Stimulated activated CD4-positive, alpha-beta T cell treated with anti-CD3 and anti-CD28 coated beads, Interleukin-1b, Interleukin-23, amount 100 ng/mL, for 1 hour (primary cell): ENCODE results near the gene PLEKHH1.

Source experiments
- DNase-seq, 2 donors: peaks; one replicate each; pipeline ENCODE4 v3.0.0-alpha.2; 2020; ENCODE audit warnings: low read depth in 2 of 2

PLEKHH1 gene

GRCh38 chr14:67627519-67627918 is 94.4 kb downstream of the PLEKHH1 start:
- DNase-seq: no peak

DNA sequence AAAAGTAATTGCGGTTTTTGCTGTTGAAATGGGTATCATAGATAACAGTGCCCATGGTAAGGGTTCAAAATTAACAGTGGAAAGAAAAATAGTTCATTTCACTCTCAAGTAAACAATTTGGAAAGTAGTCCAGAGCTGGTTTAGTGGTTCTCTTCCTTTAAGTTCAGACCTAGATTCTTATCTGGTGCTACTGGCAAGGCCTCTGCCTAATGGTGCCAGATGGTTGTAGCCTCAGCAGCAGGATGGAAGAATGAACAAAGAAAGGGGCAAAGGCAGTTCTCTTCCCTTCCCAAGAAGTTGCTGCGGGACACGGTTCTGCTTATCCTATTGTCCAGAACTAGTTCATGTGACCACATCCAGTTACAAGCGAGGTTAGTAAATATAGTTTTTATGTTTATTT is 97.1 kb downstream of the PLEKHH1 start:
- DNase-seq: no peak

- DNase-seq: no peak
Observed at GRCh38 chr14:67630938-67631337, 97.8 kb downstream of the PLEKHH1 start.

DNA sequence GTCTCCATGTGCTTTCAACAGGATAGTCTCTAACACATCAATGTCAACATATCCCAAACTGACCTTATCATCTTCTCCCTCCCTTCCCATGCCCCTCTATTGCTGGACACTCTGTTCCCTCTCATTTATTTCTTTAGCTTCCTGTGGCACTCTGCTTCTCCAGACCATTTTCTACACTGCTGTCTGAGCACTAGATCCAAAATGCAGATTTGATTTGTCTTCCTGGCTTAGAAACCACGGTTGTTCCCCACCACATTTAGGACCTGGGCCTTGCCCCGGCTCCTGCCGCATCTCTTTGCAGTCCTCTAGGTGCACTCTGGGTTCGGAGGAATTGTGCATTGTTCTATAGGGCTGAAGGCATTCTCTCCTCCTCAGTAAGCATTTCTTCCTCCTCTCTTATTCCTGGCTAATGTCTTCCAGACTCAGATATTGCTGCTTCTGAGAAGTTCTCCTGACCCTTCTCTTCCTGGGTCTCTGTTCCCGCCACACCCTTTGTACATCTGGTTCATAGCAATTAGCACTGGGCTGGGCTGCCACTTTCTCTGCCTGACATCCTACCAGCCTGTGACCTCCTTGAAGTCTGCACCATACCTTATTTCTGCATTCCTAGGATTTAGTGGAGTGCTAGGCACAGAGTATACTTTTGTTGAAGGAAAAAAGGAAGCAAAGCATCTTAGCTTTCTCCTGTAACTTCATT is 100.5 kb downstream of the PLEKHH1 start:
- no peak for DNase-seq

GRCh38 chr14:67636361-67636919 is 103.3 kb downstream of the PLEKHH1 start:
- no peak for DNase-seq

GRCh38 chr14:67638642-67639041 is 105.6 kb downstream of the PLEKHH1 start:
- no peak for DNase-seq
